GM12878 (cell line): ENCODE data around the gene FOXF1. TPM values are rescaled to one million over a fixed set of nuclear protein-coding genes. Genes with fewer than 3 reads are reported as not detected.

ENCODE experiments used
- CHD1 ChIP-seq: IDR thresholded peaks from 2 replicates; pipeline ENCODE4 v1.6.1; 2012; ENCODE audit warnings: low read depth, low read length, improper control_type of control experiment
- FOXK2 ChIP-seq: fragments of 450-650 bp; IDR thresholded peaks from 2 replicates; pipeline ENCODE4 v1.6.1; 2017; ENCODE audit warnings: mild to moderate bottlenecking, moderate library complexity
- RAD21 ChIP-seq: IDR thresholded peaks from 2 replicates; pipeline ENCODE4 v1.6.1; 2011; ENCODE audit warnings: mild to moderate bottlenecking, low read depth, low read length, moderate library complexity; ENCODE audit not compliant: insufficient read depth
- SUZ12 ChIP-seq: fragments of 200-600 bp; sonication (generic); IDR thresholded peaks from one replicate; pipeline ENCODE4 v1.6.1; 2018; ENCODE audit warnings: antibody characterized with exemption, mild to moderate bottlenecking; ENCODE audit not compliant: unreplicated experiment
- ZSCAN29 ChIP-seq: fragments of 450-650 bp; IDR thresholded peaks from 2 replicates; pipeline ENCODE4 v1.6.1; 2017; ENCODE audit warnings: mild to moderate bottlenecking, moderate library complexity
- polyA plus RNA-seq, 11 experiments: library from polyadenylated mRNA; depleted of rRNA in 4 of 11; unstranded in 6 of 11; stranded (reverse) in 5 of 11; fragments of >200 nt; fragmentation: Nextera tagmentation in 4 of 11; fragmentation: Illumina TruSeq in 1 of 11; extraction: Ambion mirVana in 4 of 11; extraction: Trizol in 1 of 11; gene quantifications; 1 replicate in 1 of 11; 2 replicates in 10 of 11; pipeline versions ENCODE4 v1.2.1 to v1.2.3, GENCODE V29; 2011 to 2016; ENCODE audit warnings: inconsistent platforms in 2 of 11, missing spikeins in 2 of 11, low read depth in 1 of 11
- total RNA-seq, 4 experiments: library from RNA; depleted of rRNA in 3 of 4; stranded (reverse); fragments of >200 nt in 3 of 4; fragmentation: Illumina TruSeq in 1 of 4; extraction: Trizol in 1 of 4; gene quantifications; 2 replicates each; pipeline versions ENCODE4 v1.2.1 to v1.2.3, GENCODE V29; 2013 to 2021
- TF ChIP-seq, protein P1 (sequence below): fragments of 450-650 bp; IDR thresholded peaks from 2 replicates; pipeline ENCODE4 v1.6.1; 2017; ENCODE audit warnings: mild to moderate bottlenecking, moderate library complexity
- TF ChIP-seq, protein P2 (sequence below): fragments of 450-650 bp; formaldehyde crosslinking; IDR thresholded peaks from 2 replicates; pipeline ENCODE4 v1.4.0; 2022; ENCODE audit warnings: mild to moderate bottlenecking, moderate library complexity

Gene FOXF1
- total and polyA plus RNA-seq, 10 of the 15 experiments (the other 5 are each of a cell fraction or from before 2014, with no cell fraction given), result 0.01 TPM; not detected in 9

DNA sequence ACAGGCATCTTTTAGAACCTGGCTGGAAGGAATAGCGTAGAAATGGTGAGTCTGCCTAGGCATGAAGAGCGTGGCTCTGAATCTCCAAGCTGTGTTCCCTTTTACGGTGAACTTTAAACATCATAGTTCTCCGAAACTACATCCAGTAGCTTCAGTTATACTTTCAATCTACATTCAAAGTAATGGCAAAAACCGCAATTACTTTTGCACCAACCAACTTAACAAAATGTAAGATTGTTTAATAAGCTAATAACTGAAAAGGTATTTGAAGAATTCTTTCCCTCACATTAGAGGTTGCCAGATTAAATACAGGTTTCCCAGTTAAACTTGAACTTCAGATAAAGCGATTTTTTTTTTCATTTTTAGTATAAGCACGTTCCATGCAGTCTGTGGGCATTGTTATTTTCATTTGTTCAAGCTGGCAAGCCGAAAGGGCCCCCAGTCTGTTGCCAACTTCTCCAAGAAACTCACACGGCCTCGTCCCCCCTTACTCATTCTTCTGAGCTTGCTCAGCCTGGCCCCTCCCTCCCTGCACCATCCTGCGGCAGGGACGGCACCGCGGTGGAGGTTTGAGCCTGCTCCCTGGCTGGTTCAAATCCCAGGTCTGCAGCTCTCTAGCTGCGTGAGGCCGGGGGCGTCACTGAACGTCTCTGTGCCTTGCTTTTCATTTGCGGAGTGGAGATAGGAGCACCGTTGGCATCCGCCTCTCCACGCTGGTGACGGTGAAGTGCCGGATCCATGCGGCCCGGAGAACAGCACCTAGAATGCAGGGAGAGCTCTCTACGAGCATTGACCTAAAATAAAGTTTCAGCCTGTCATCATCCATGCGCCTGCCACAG lies 48.2 kb downstream of the FOXF1 start (continued):
- TF ChIP-seq, protein P1, sequence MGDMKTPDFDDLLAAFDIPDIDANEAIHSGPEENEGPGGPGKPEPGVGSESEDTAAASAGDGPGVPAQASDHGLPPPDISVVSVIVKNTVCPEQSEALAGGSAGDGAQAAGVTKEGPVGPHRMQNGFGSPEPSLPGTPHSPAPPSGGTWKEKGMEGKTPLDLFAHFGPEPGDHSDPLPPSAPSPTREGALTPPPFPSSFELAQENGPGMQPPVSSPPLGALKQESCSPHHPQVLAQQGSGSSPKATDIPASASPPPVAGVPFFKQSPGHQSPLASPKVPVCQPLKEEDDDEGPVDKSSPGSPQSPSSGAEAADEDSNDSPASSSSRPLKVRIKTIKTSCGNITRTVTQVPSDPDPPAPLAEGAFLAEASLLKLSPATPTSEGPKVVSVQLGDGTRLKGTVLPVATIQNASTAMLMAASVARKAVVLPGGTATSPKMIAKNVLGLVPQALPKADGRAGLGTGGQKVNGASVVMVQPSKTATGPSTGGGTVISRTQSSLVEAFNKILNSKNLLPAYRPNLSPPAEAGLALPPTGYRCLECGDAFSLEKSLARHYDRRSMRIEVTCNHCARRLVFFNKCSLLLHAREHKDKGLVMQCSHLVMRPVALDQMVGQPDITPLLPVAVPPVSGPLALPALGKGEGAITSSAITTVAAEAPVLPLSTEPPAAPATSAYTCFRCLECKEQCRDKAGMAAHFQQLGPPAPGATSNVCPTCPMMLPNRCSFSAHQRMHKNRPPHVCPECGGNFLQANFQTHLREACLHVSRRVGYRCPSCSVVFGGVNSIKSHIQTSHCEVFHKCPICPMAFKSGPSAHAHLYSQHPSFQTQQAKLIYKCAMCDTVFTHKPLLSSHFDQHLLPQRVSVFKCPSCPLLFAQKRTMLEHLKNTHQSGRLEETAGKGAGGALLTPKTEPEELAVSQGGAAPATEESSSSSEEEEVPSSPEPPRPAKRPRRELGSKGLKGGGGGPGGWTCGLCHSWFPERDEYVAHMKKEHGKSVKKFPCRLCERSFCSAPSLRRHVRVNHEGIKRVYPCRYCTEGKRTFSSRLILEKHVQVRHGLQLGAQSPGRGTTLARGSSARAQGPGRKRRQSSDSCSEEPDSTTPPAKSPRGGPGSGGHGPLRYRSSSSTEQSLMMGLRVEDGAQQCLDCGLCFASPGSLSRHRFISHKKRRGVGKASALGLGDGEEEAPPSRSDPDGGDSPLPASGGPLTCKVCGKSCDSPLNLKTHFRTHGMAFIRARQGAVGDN, result no peak
- TF ChIP-seq RAD21 (no peak), FOXK2 (no peak), CHD1 (no peak), ZSCAN29 (no peak), SUZ12 (no peak)
- TF ChIP-seq, protein P2, sequence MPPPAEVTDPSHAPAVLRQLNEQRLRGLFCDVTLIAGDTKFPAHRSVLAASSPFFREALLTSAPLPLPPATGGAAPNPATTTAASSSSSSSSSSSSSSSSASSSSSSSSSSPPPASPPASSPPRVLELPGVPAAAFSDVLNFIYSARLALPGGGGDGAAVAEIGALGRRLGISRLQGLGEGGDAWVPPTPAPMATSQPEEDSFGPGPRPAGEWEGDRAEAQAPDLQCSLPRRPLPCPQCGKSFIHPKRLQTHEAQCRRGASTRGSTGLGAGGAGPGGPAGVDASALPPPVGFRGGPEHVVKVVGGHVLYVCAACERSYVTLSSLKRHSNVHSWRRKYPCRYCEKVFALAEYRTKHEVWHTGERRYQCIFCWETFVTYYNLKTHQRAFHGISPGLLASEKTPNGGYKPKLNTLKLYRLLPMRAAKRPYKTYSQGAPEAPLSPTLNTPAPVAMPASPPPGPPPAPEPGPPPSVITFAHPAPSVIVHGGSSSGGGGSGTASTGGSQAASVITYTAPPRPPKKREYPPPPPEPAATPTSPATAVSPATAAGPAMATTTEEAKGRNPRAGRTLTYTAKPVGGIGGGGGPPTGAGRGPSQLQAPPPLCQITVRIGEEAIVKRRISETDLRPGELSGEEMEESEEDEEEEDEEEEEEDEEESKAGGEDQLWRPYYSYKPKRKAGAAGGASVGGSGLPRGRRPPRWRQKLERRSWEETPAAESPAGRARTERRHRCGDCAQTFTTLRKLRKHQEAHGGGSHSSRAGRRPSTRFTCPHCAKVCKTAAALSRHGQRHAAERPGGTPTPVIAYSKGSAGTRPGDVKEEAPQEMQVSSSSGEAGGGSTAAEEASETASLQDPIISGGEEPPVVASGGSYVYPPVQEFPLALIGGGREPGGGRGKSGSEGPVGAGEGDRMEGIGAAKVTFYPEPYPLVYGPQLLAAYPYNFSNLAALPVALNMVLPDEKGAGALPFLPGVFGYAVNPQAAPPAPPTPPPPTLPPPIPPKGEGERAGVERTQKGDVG (CRISPR knock-in tag), result no peak
